SJCRH30 (cell line): Measurements from ENCODE around the gene PLEKHG5. TPM values are rescaled to one million over a fixed set of nuclear protein-coding genes. Genes with fewer than 3 reads are reported as not detected.

Experiments
- DNase-seq, 2 experiments: peaks; one replicate each; pipeline ENCODE4 v3.0.0-alpha.2; 2015 to 2020
- H3K27ac ChIP-seq: fragments of 250-450 bp; sonication (Bioruptor Pico); 2 replicates; pipeline ENCODE4 v1.5.1; 2020; ENCODE audit warnings: mild to moderate bottlenecking, moderate library complexity
- H3K27me3 ChIP-seq: fragments of 250-450 bp; sonication (Bioruptor Pico); 2 replicates; pipeline ENCODE4 v1.5.1; 2020; ENCODE audit warnings: mild to moderate bottlenecking, moderate library complexity
- H3K36me3 ChIP-seq: fragments of 250-450 bp; sonication (Bioruptor Pico); 2 replicates; pipeline ENCODE4 v1.5.1; 2020; ENCODE audit warnings: mild to moderate bottlenecking, moderate library complexity
- H3K4me1 ChIP-seq: fragments of 250-450 bp; sonication (Bioruptor Pico); 2 replicates; pipeline ENCODE4 v1.5.1; 2020; ENCODE audit warnings: mild to moderate bottlenecking, moderate library complexity
- H3K4me3 ChIP-seq: fragments of 250-450 bp; sonication (Bioruptor Pico); 2 replicates; pipeline ENCODE4 v1.5.1; 2020; ENCODE audit warnings: mild to moderate bottlenecking, moderate library complexity
- H3K9me3 ChIP-seq: fragments of 250-450 bp; sonication (Bioruptor Pico); replicated peaks from 2 replicates; pipeline ENCODE4 v1.5.1; 2020; ENCODE audit warnings: mild to moderate bottlenecking, moderate library complexity
- total RNA-seq: library from RNA; depleted of rRNA; stranded (reverse); fragments of >200 nt; shearing (Covaris generic); gene quantifications from 2 replicates; pipeline ENCODE4 v1.2.3, GENCODE V29; 2014

The PLEKHG5 gene
- total RNA-seq, 1 experiment from 2014 or later: 5.3 TPM

GRCh38 chr1:6485168-6486101, 6.0 kb downstream of the PLEKHG5 start:
- Histone ChIP-seq H3K36me3 (no peaks in the 10 kb centered on the region), H3K27me3 (0 out of 2 replicates have a peak, but pooled peaks cover 2% of the 10 kb centered on the region), H3K9me3 (no peaks in the 10 kb centered on the region), H3K27ac (no peak overlapping the region), H3K4me3 (no peak overlapping the region), H3K4me1 (peaks cover 14% of the 10 kb centered on the region)
- no peak for DNase-seq

DNA sequence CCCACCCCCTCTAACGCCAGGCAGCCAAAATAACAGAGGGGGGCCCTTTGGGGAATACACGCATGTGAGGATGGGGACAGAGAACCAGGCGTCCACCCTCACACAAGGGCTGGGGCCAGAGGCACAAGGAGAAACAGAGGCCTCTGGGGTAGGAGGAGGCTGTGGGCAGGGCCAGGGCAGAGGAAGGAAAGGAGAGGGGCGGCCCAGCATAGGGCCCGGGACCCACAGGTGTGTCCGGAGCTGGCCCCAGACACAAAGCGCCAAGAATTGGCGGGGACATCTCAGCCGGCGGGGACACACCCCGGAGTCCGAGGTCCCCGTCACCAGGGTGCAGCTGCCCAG, 6.7 kb downstream of the PLEKHG5 start:
- H3K4me3 ChIP-seq: no peak overlapping the region
- DNase-seq: no peak
- no peaks in the 10 kb centered on the region for H3K36me3 ChIP-seq
- H3K27ac ChIP-seq: no peak overlapping the region
- H3K9me3 ChIP-seq: no peaks in the 10 kb centered on the region
- H3K4me1 ChIP-seq: peaks cover 14% of the 10 kb centered on the region
- H3K27me3 ChIP-seq: 0 out of 2 replicates have a peak, but pooled peaks cover 2% of the 10 kb centered on the region

DNA sequence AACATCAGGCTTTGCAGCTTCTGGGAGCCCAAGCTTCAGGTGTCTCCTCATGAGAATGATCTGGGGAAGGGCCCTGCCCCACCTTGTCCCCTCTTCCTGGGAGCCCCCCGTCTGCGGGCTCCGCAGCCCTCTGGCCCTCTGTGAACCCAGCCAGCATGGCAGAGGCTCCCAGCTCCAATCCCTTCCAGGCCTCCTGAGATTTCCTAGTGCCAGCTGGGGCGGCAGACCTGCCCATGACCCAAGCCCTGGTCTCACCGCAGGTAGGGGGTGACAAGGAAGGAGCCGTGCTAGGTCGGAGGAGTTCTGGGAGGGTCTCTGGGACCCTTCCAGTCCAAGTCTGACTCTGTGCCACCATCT, 7.7 kb downstream of the PLEKHG5 start:
- no peaks in the 10 kb centered on the region for H3K9me3 ChIP-seq
- H3K27ac ChIP-seq: no peak overlapping the region
- no peaks in the 10 kb centered on the region for H3K27me3 ChIP-seq
- peaks cover 3% of the 10 kb centered on the region for H3K4me1 ChIP-seq
- H3K4me3 ChIP-seq: no peak overlapping the region
- no peak for DNase-seq
- H3K36me3 ChIP-seq: no peaks in the 10 kb centered on the region

- DNase-seq: no peak
- Histone ChIP-seq H3K36me3 (no peaks in the 10 kb centered on the region), H3K4me1 (peaks cover 2% of the 10 kb centered on the region; the same call in 1 of the 2 replicates), H3K4me3 (no peak overlapping the region), H3K27me3 (no peaks in the 10 kb centered on the region), H3K9me3 (no peaks in the 10 kb centered on the region), H3K27ac (no peak overlapping the region)
Observed at GRCh38 chr1:6483017-6483760, 8.3 kb downstream of the PLEKHG5 start.

- Histone ChIP-seq H3K27me3 (no peaks in the 10 kb centered on the region), H3K36me3 (no peaks in the 10 kb centered on the region), H3K9me3 (no peaks in the 10 kb centered on the region), H3K4me3 (no peak overlapping the region), H3K27ac (no peak overlapping the region), H3K4me1 (peaks cover under 1% of the 10 kb centered on the region; the same call in 1 of the 2 replicates)
- no peak for DNase-seq
Observed at GRCh38 chr1:6481820-6482219, 9.6 kb downstream of the PLEKHG5 start.

GRCh38 chr1:6477039-6477820, 14.2 kb downstream of the PLEKHG5 start:
- no peak for DNase-seq
- H3K27me3 ChIP-seq: no peaks in the 10 kb centered on the region
- H3K4me1 ChIP-seq: no peaks in the 10 kb centered on the region
- no peak overlapping the region for H3K4me3 ChIP-seq
- H3K36me3 ChIP-seq: no peaks in the 10 kb centered on the region
- H3K9me3 ChIP-seq: no peaks in the 10 kb centered on the region
- H3K27ac ChIP-seq: no peak overlapping the region

GRCh38 chr1:6476483-6476882, 15.0 kb downstream of the PLEKHG5 start:
- Histone ChIP-seq H3K27me3 (no peaks in the 10 kb centered on the region), H3K36me3 (no peaks in the 10 kb centered on the region), H3K27ac (no peak overlapping the region), H3K4me1 (no peaks in the 10 kb centered on the region), H3K9me3 (no peaks in the 10 kb centered on the region), H3K4me3 (no peak overlapping the region)
- DNase-seq: no peak

- Histone ChIP-seq H3K4me3 (no peak overlapping the region), H3K4me1 (no peaks in the 10 kb centered on the region), H3K36me3 (no peaks in the 10 kb centered on the region), H3K9me3 (no peaks in the 10 kb centered on the region), H3K27me3 (no peaks in the 10 kb centered on the region), H3K27ac (no peak overlapping the region)
- peak; percentile 61 to 74 for DNase-seq
Observed at GRCh38 chr1:6475381-6476133, 15.9 kb downstream of the PLEKHG5 start.

DNA sequence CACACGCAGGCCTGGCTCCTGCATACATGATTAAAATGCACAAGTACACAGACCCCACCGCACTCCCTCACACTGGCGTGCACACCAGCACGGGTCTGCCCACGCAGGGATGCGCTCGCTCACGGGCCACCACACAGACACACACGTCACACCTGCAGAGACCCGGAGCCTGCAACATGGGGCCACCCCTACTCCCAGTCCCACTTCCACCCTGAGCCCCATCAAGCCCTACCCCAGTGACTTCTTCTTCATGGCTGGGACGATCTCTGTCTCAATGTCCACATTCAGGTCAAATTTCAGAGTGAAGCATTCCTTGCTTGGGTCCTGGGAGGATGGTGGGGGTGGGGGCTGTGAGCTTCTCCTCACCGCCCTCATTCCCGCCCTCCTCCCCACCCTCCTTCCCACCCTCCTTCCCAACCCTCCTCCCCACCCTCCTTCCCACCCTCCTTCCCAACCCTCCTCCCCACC, 16.6 kb downstream of the PLEKHG5 start:
- Histone ChIP-seq H3K36me3 (no peaks in the 10 kb centered on the region), H3K9me3 (no peaks in the 10 kb centered on the region), H3K27ac (no peak overlapping the region), H3K4me3 (no peak overlapping the region), H3K4me1 (no peaks in the 10 kb centered on the region), H3K27me3 (no peaks in the 10 kb centered on the region)
- DNase-seq: no peak

GRCh38 chr1:6473974-6474814, 17.3 kb downstream of the PLEKHG5 start:
- Histone ChIP-seq H3K4me3 (no peak overlapping the region), H3K4me1 (no peaks in the 10 kb centered on the region), H3K36me3 (no peaks in the 10 kb centered on the region), H3K27me3 (no peaks in the 10 kb centered on the region), H3K9me3 (no peaks in the 10 kb centered on the region), H3K27ac (no peak overlapping the region)
- DNase-seq: no peak

- Histone ChIP-seq H3K9me3 (no peaks in the 10 kb centered on the region), H3K4me1 (no peaks in the 10 kb centered on the region)
Observed at GRCh38 chr1:6473156-6473555, 18.3 kb downstream of the PLEKHG5 start.

GRCh38 chr1:6472391-6472790, 19.1 kb downstream of the PLEKHG5 start:
- no peak for DNase-seq
- Histone ChIP-seq H3K9me3 (no peaks in the 10 kb centered on the region), H3K36me3 (no peaks in the 10 kb centered on the region), H3K4me3 (no peak overlapping the region), H3K4me1 (no peaks in the 10 kb centered on the region), H3K27me3 (no peaks in the 10 kb centered on the region), H3K27ac (no peak overlapping the region)

More at GRCh38 chr1:6473156-6473555, 18.3 kb downstream of the PLEKHG5 start:
- Histone ChIP-seq H3K36me3 (no peaks in the 10 kb centered on the region), H3K27me3 (no peaks in the 10 kb centered on the region), H3K27ac (no peak overlapping the region), H3K4me3 (no peak overlapping the region)
- no peak for DNase-seq

GRCh38 chr1:6471970-6472368, 19.5 kb downstream of the PLEKHG5 start:
- H3K4me1 ChIP-seq: no peaks in the 10 kb centered on the region
- H3K9me3 ChIP-seq: no peaks in the 10 kb centered on the region
- H3K27ac ChIP-seq: no peak overlapping the region
- H3K36me3 ChIP-seq: no peaks in the 10 kb centered on the region
- no peak overlapping the region for H3K4me3 ChIP-seq
- DNase-seq: no peak
- no peaks in the 10 kb centered on the region for H3K27me3 ChIP-seq
